Esophagus muscularis mucosa (tissue), 4 donors: ENCODE data around the gene FGF14. TPM values are rescaled to one million over a fixed set of nuclear protein-coding genes. Genes with fewer than 3 reads are reported as not detected.

Experiments used
- DNase-seq: peaks from one replicate; pipeline ENCODE4 v3.0.0-alpha.2; 2017; ENCODE audit errors: extremely low spot score
- H3K27ac ChIP-seq, 4 donors: fragments of 200-600 bp; sonication (generic); replicated peaks in 1 of 4; 1 replicate in 3 of 4; 2 replicates in 1 of 4; pipeline ENCODE4 v1.5.1; 2016 to 2019; ENCODE audit warnings: mild to moderate bottlenecking in 1 of 4
- H3K27me3 ChIP-seq, 4 donors: fragments of 200-600 bp; sonication (generic); one replicate each; pipeline versions ENCODE4 v1.5.1 to v1.6.0; 2016 to 2019
- H3K36me3 ChIP-seq, 4 donors: fragments of 200-600 bp; sonication (generic); one replicate each; pipeline ENCODE4 v1.5.1; 2016 to 2019
- H3K4me1 ChIP-seq, 4 donors: fragments of 200-600 bp; sonication (generic); one replicate each; pipeline ENCODE4 v1.5.1; 2016 to 2019
- H3K4me3 ChIP-seq, 4 donors: fragments of 200-600 bp; sonication (generic); 1 replicate in 2 of 4; 2 replicates in 2 of 4; pipeline ENCODE4 v1.5.1; 2016 to 2019; ENCODE audit warnings: mild to moderate bottlenecking in 4 of 4, moderate library complexity in 1 of 4
- H3K9me3 ChIP-seq, 4 donors: fragments of 200-600 bp; sonication (generic); 1 replicate in 3 of 4; 2 replicates in 1 of 4; pipeline ENCODE4 v1.5.1; 2016 to 2019
- CTCF ChIP-seq, 3 experiments: fragments of 200-600 bp in 2 of 3; fragments of 450-650 bp in 1 of 3; sonication (generic) in 2 of 3; IDR thresholded peaks; one replicate each; pipeline ENCODE4 v1.5.1; 2017 to 2019; ENCODE audit warnings: antibody characterized with exemption in 3 of 3, mild to moderate bottlenecking in 2 of 3, moderate library complexity in 1 of 3
- EP300 ChIP-seq: sonication (generic); formaldehyde crosslinking; IDR thresholded peaks from one replicate; pipeline ENCODE4 v1.6.1; 2017; ENCODE audit warnings: antibody characterized with exemption
- POLR2A ChIP-seq: fragments of 450-650 bp; IDR thresholded peaks from one replicate; pipeline ENCODE4 v1.6.1; 2017; ENCODE audit warnings: antibody characterized with exemption, moderate library complexity, mild to moderate bottlenecking, low read depth
- POLR2AphosphoS5 ChIP-seq, 2 donors: sonication (generic); formaldehyde crosslinking; IDR thresholded peaks; one replicate each; pipeline ENCODE4 v1.6.1; 2017; ENCODE audit warnings: antibody characterized with exemption in 2 of 2
- WGBS: methylation state at CpG from one replicate; pipeline ENCODE4 v1.1.5; 2018; 5-methylcytosine and 5-hydroxymethylcytosine counted together
- intact Hi-C: fragments of 100-400 bp; cut with DNase I; formaldehyde crosslinking; loops from one replicate; pipeline ENCODE4 v1.15.1; 2023
- total RNA-seq, 4 donors: library from RNA; depleted of rRNA; stranded (reverse); fragments of >200 nt; gene quantifications; one replicate each; pipeline versions ENCODE4 v1.1.0 to v1.2.1, GENCODE V29; 2016

Gene FGF14
- total RNA-seq, 4 donors from 2014 or later = 0.33 to 2.1 (median 0.87) TPM

GRCh38 chr13:102374233-102374632, 27.6 kb downstream of the FGF14 start:
- no peaks in the 10 kb centered on the region for H3K9me3 ChIP-seq
- no peaks in the 10 kb centered on the region for H3K27me3 ChIP-seq
- H3K27ac ChIP-seq = no peak overlapping the region
- DNase-seq = no peak
- TF ChIP-seq CTCF (IDR thresholded peaks at IDR 0.05) (no peak), EP300 (no peak), POLR2AphosphoS5 (IDR thresholded peaks at IDR 0.05) (no peak), POLR2A (no peak)
- H3K4me1 ChIP-seq = peaks cover 0 to 17% (median 7%) of the 10 kb centered on the region in 4 donors
- intact Hi-C loops = no loop called here
- no peak overlapping the region for H3K4me3 ChIP-seq
- no peaks in the 10 kb centered on the region for H3K36me3 ChIP-seq

- DNase-seq = no peak
- H3K4me1 ChIP-seq = peaks cover 0 to 20% (median 9%) of the 10 kb centered on the region in 4 donors
- no peaks in the 10 kb centered on the region for H3K9me3 ChIP-seq
- intact Hi-C loops = no loop called here
- H3K27ac ChIP-seq = no peak overlapping the region
- H3K4me3 ChIP-seq = no peak overlapping the region
- H3K36me3 ChIP-seq = no peaks in the 10 kb centered on the region
- no peak for TF ChIP-seq CTCF (IDR thresholded peaks at IDR 0.05)
- TF ChIP-seq EP300 = no peak
- no peak for TF ChIP-seq POLR2AphosphoS5 (IDR thresholded peaks at IDR 0.05)
- TF ChIP-seq POLR2A = no peak
- H3K27me3 ChIP-seq = no peaks in the 10 kb centered on the region
Observed at GRCh38 chr13:102373221-102373620, 28.6 kb downstream of the FGF14 start.

GRCh38 chr13:102369302-102369701, 32.5 kb downstream of the FGF14 start:
- Histone ChIP-seq H3K9me3 (no peaks in the 10 kb centered on the region), H3K27ac (no peak overlapping the region), H3K36me3 (no peaks in the 10 kb centered on the region), H3K4me3 (no peak overlapping the region), H3K4me1 (peaks cover 0 to 20% (median 9%) of the 10 kb centered on the region in 4 donors), H3K27me3 (no peaks in the 10 kb centered on the region)
- TF ChIP-seq POLR2AphosphoS5 (IDR thresholded peaks at IDR 0.05) (no peak), EP300 (no peak), CTCF (IDR thresholded peaks at IDR 0.05) (no peak), POLR2A (no peak)
- DNase-seq = no peak
- intact Hi-C loops = no loop called here
- WGBS = 80% methylated on average over 2 of the region's 2 CpGs

- H3K4me3 ChIP-seq = no peak overlapping the region
- H3K27ac ChIP-seq = no peak overlapping the region
- H3K36me3 ChIP-seq = no peaks in the 10 kb centered on the region
- intact Hi-C loops = no loop called here
- H3K4me1 ChIP-seq = peaks cover 0 to 10% (median 3%) of the 10 kb centered on the region in 4 donors
- TF ChIP-seq CTCF (IDR thresholded peaks at IDR 0.05) = no peak
- TF ChIP-seq POLR2AphosphoS5 (IDR thresholded peaks at IDR 0.05) = no peak
- TF ChIP-seq EP300 = no peak
- no peak for TF ChIP-seq POLR2A
- DNase-seq = no peak
- WGBS = 84% methylated on average over 7 of the region's 14 CpGs
- no peaks in the 10 kb centered on the region for H3K27me3 ChIP-seq
- H3K9me3 ChIP-seq = no peaks in the 10 kb centered on the region
Observed at GRCh38 chr13:102367836-102368235, 34.0 kb downstream of the FGF14 start.

GRCh38 chr13:102361113-102361512, 40.7 kb downstream of the FGF14 start:
- Histone ChIP-seq H3K27ac (no peak overlapping the region), H3K27me3 (no peaks in the 10 kb centered on the region), H3K36me3 (no peaks in the 10 kb centered on the region), H3K4me3 (no peak overlapping the region), H3K9me3 (no peaks in the 10 kb centered on the region), H3K4me1 (no peaks in the 10 kb centered on the region)
- TF ChIP-seq EP300 (no peak), POLR2A (no peak), CTCF (IDR thresholded peaks at IDR 0.05) (no peak), POLR2AphosphoS5 (IDR thresholded peaks at IDR 0.05) (no peak)
- DNase-seq = no peak
- intact Hi-C loops = no loop called here
- 92% methylated on average over 2 of the region's 2 CpGs for whole genome bisulfite sequencing
